Measurements from ENCODE around the gene RINL. TPM values are rescaled to one million over a fixed set of nuclear protein-coding genes. Genes with fewer than 3 reads are reported as not detected.

The RINL gene
- total RNA-seq (2014; rRNA removed; shearing (Covaris generic)): 0.35 and 0.79 TPM in 2 replicates

DNA sequence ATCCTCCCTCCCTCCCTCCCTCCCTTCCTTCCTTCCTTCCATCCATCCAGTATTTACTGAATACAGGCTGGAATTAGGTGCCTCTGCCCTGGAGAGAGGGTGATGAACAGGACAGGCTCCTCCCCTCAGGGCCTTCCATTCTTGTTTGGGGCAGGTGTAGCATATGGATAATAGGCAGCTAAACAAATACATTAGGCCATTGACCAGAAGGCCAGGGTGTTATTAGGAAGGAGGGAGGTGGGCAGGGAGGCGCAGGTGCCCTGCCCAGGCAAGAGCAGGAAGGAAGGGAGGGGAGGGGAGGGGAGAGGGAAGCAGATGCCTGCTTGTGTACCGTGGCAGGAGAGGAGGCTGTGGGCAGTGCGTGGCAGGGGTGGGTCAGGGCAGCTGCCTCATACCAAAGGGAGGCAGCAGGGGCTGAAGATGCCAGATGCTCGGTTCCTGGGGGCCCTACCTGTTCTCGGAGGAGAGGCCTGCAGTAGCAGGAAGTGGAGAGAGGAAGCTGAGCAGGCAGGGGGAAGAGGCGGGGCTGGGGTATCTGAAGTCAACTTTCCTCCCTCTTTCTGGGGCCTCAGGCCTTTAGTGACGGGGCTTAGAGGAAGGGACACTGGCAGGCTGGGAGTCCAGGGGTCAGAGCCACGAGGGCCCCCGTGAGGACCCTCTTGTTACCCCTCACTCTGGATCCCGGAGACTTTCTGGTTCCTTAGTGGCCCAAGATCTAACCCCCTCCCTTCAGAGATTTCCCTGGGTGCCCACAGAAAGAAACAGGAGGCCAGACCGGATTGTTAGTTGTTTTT lies at the start of gene RINL:
Gene RINL (minus strand): TSS at position 495 of the 794 bp plus-strand sequence. CDS start 1,533 bp downstream, outside the sequence.
- H3K4me3 ChIP-seq: no peak within 1 kb of the TSS
- peak within 1 kb of the TSS; percentile 71 for H3K27ac ChIP-seq
- H3K9me3 ChIP-seq (replicated peaks): no peaks in the 10 kb centered on the region
- peaks cover 53% of the 10 kb centered on the region for H3K4me1 ChIP-seq
- H3K36me3 ChIP-seq: no peaks in the 10 kb centered on the region
- no peaks in the 10 kb centered on the region for H3K27me3 ChIP-seq
- no peak for DNase-seq

- H3K27ac ChIP-seq: no peak overlapping the region
- no peak for DNase-seq
- no peaks in the 10 kb centered on the region for H3K27me3 ChIP-seq
- peaks cover 17% of the 10 kb centered on the region for H3K36me3 ChIP-seq
- H3K9me3 ChIP-seq (replicated peaks): no peaks in the 10 kb centered on the region
- no peak overlapping the region for H3K4me3 ChIP-seq
- peaks cover 8% of the 10 kb centered on the region for H3K4me1 ChIP-seq
These were observed 46.3 kb upstream of the RINL start for GRCh38 chr19:38924388-38924787.

GRCh38 chr19:38922482-38922881 lies 44.4 kb upstream of the RINL start:
- H3K27me3 ChIP-seq: no peaks in the 10 kb centered on the region
- DNase-seq: no peak
- H3K36me3 ChIP-seq: peaks cover 17% of the 10 kb centered on the region
- H3K4me1 ChIP-seq: peaks cover 17% of the 10 kb centered on the region
- no peaks in the 10 kb centered on the region for H3K9me3 ChIP-seq (replicated peaks)
- H3K4me3 ChIP-seq: no peak overlapping the region
- H3K27ac ChIP-seq: no peak overlapping the region

- Histone ChIP-seq H3K27ac (no peak overlapping the region), H3K27me3 (no peaks in the 10 kb centered on the region), H3K4me3 (no peak overlapping the region), H3K9me3 (replicated peaks) (no peaks in the 10 kb centered on the region), H3K4me1 (peaks cover 19% of the 10 kb centered on the region), H3K36me3 (peaks cover 17% of the 10 kb centered on the region)
- no peak for DNase-seq
These were observed 43.6 kb upstream of the RINL start for GRCh38 chr19:38921420-38922274.

GRCh38 chr19:38920602-38921419 lies 42.7 kb upstream of the RINL start:
- peaks cover 17% of the 10 kb centered on the region for H3K36me3 ChIP-seq
- no peak overlapping the region for H3K4me3 ChIP-seq
- no peaks in the 10 kb centered on the region for H3K9me3 ChIP-seq (replicated peaks)
- peaks cover 19% of the 10 kb centered on the region for H3K4me1 ChIP-seq
- H3K27me3 ChIP-seq: no peaks in the 10 kb centered on the region
- DNase-seq: no peak
- no peak overlapping the region; the same call in 1 of the 2 replicates for H3K27ac ChIP-seq

GRCh38 chr19:38919837-38920601 lies 41.9 kb upstream of the RINL start:
- Histone ChIP-seq H3K27me3 (no peaks in the 10 kb centered on the region), H3K36me3 (peaks cover 12% of the 10 kb centered on the region), H3K4me1 (peaks cover 19% of the 10 kb centered on the region), H3K9me3 (replicated peaks) (no peaks in the 10 kb centered on the region), H3K4me3 (no peak overlapping the region), H3K27ac (peak overlapping the region; percentile 2; the same call in 1 of the 2 replicates)
- DNase-seq: peak; percentile 50 to 54

DNA sequence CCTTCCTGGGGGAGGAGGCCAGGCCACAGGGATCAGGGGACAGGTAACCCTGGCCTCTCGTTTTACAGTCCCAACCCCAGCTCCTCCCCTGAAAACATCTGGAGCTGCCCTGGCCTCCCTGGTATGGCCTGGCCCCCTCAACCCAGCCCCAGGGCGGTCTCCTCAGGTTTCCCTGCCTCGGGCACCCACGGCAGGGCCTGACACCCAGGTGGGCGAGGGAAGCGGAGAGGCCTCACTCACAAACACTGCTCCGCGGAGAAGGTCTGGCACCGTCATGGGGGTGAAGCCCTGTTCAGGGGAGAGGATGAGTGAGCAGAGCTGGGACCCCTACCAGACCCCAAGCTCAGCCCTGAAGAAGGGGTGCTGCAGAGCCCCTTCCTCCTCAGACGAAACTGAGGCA lies 40.5 kb upstream of the RINL start:
- H3K27ac ChIP-seq: no peak overlapping the region
- no peaks in the 10 kb centered on the region for H3K9me3 ChIP-seq (replicated peaks)
- H3K4me3 ChIP-seq: no peak overlapping the region
- H3K4me1 ChIP-seq: peaks cover 19% of the 10 kb centered on the region
- 0 out of 2 replicates have a peak, but pooled peaks cover 2% of the 10 kb centered on the region for H3K36me3 ChIP-seq
- no peaks in the 10 kb centered on the region for H3K27me3 ChIP-seq
- DNase-seq: no peak

GRCh38 chr19:38917921-38918491 lies 39.9 kb upstream of the RINL start:
- H3K9me3 ChIP-seq (replicated peaks): no peaks in the 10 kb centered on the region
- H3K27me3 ChIP-seq: no peaks in the 10 kb centered on the region
- peaks cover 20% of the 10 kb centered on the region for H3K4me1 ChIP-seq
- H3K4me3 ChIP-seq: no peak overlapping the region
- no peaks in the 10 kb centered on the region for H3K36me3 ChIP-seq
- no peak overlapping the region for H3K27ac ChIP-seq
- DNase-seq: peak; percentile 69 to 74

GRCh38 chr19:38917516-38917915 lies 39.4 kb upstream of the RINL start:
- Histone ChIP-seq H3K9me3 (replicated peaks) (no peaks in the 10 kb centered on the region), H3K4me1 (peaks cover 22% of the 10 kb centered on the region), H3K4me3 (no peak overlapping the region), H3K27ac (no peak overlapping the region), H3K27me3 (no peaks in the 10 kb centered on the region), H3K36me3 (no peaks in the 10 kb centered on the region)
- DNase-seq: peak; percentile 47 to 51

- Histone ChIP-seq H3K27me3 (no peaks in the 10 kb centered on the region), H3K4me3 (no peak overlapping the region), H3K9me3 (replicated peaks) (no peaks in the 10 kb centered on the region), H3K4me1 (peaks cover 26% of the 10 kb centered on the region), H3K27ac (no peak overlapping the region), H3K36me3 (no peaks in the 10 kb centered on the region)
- no peak for DNase-seq
These were observed 37.5 kb upstream of the RINL start for GRCh38 chr19:38915329-38916321.

DNA sequence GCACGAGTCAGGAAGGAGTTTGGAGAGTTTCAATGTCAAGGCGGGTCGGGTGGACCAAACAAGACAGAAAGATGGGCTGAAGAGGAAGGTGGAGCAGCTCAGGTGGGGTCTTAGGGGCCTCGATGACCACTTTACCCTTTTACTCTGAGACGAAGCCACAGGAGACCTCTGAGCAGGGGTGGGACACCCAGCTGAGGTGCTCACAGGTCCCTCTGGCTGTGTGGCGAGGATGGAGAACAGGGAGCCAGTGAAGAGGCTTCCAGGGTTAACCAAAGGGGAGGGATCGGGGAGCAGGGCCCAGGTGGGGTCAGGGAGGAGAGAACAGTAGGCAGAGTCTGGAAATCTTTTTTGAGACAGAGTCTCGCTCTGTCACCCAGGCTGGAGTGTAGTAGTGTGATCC lies 35.9 kb upstream of the RINL start:
- Histone ChIP-seq H3K36me3 (no peaks in the 10 kb centered on the region; the same call in 1 of the 2 replicates), H3K4me1 (peaks cover 17% of the 10 kb centered on the region), H3K27me3 (no peaks in the 10 kb centered on the region), H3K4me3 (no peak overlapping the region), H3K9me3 (replicated peaks) (no peaks in the 10 kb centered on the region), H3K27ac (no peak overlapping the region)
- DNase-seq: no peak

- Histone ChIP-seq H3K4me1 (peaks cover 13% of the 10 kb centered on the region), H3K27me3 (no peaks in the 10 kb centered on the region), H3K4me3 (no peak overlapping the region), H3K9me3 (replicated peaks) (no peaks in the 10 kb centered on the region), H3K36me3 (peaks cover 5% of the 10 kb centered on the region), H3K27ac (no peak overlapping the region)
- DNase-seq: peak; percentile 47 to 66
These were observed 34.8 kb upstream of the RINL start for GRCh38 chr19:38912600-38913514.
